ENCODE results near the gene SIRT2.
"Not testable (repeated sequence)": the region's sequence is repeated elsewhere in the genome, so short reads cannot be mapped to it uniquely, and the experiment has no call there.

SIRT2 gene

DNA sequence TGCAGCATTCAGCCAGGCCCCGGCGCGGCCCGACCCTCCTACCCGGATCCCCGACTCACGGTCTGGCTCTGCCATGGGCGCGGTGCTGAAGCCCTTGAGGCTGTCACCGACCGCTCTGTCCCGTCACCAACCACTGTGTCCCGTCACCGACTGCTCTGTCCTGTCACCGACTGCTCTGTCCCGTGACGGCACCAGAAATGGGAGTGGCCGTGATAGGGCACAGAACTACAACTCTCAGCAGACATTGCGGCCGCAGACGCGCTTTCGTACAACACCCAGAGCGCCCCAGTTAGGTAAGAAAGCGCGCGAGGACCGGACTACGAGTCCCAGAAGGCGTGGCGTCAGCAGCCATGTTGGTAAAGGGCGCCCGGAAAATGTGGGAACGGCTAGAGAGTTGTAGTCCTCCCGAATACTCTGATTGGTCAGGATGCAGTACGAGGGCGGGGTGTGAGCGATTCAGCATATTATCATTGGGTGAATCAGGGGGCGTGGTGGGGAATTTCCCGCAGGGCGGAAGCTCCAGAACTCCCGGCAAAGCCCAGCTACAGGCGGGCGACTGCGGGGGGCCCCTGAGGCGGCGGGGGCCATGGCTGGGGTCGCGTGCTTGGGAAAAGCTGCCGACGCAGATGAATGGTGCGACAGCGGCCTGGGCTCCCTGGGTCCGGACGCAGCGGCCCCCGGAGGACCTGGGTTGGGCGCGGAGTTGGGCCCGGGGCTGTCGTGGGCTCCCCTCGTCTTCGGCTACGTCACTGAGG, at the start of gene SIRT2, which contains the start of gene NFKBIB:
Gene SIRT2 (minus strand): TSS at position 172 of the 755 bp plus-strand sequence. CDS start 97 bp downstream, at position 75.
Gene NFKBIB (plus strand): TSS at position 523 of the 755 bp plus-strand sequence. CDS start 64 bp downstream, at position 587.
- DNase-seq (ENCODE audit: insufficient read length, low spot score): peak; percentile 95
- FAIRE-seq: no peak
- TF ChIP-seq, protein P1, sequence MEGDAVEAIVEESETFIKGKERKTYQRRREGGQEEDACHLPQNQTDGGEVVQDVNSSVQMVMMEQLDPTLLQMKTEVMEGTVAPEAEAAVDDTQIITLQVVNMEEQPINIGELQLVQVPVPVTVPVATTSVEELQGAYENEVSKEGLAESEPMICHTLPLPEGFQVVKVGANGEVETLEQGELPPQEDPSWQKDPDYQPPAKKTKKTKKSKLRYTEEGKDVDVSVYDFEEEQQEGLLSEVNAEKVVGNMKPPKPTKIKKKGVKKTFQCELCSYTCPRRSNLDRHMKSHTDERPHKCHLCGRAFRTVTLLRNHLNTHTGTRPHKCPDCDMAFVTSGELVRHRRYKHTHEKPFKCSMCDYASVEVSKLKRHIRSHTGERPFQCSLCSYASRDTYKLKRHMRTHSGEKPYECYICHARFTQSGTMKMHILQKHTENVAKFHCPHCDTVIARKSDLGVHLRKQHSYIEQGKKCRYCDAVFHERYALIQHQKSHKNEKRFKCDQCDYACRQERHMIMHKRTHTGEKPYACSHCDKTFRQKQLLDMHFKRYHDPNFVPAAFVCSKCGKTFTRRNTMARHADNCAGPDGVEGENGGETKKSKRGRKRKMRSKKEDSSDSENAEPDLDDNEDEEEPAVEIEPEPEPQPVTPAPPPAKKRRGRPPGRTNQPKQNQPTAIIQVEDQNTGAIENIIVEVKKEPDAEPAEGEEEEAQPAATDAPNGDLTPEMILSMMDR (IDR thresholded peaks at IDR 0.05; ENCODE audit: insufficient read depth, missing control alignments): no peak

DNA sequence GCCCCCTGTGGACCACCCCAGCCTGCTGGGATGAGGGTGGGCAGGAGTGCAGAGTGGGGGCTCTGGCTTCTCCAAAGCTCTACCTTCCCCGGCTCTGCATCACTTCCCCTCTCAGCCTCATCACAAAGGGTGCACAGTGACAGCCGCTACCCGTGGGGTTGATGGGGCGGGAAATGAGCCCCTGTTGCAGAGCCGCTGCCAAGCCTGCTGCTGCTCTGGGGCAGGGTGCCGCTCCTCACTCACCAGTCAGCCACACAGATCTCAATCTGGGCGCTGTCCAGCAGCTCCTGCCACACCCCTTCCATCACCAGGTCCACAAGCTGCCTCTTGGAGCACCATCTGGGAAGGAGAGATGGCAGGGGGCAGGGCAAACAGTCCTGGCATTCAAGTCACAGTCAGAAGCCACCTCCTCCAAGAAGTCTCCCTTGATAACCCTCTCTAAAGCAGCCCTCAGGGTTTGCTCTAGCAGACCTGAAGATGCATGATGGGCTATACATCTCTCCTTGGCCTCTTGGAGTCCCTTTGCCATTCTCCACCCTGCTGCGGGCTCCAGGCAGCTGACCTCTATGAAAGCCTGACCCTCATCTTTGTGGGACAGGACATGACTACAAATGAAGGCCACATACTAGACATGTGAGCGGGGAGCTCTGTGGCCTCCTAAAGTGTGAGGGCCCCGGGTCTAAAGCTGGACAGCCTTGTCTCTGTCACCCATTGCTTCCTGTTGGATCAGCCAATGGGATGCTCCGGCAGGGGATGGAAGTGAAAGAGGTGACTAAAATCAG, 47.0 kb upstream of the SIRT2 start:
- no peak for DNase-seq (ENCODE audit: insufficient read length, low spot score)
- TF ChIP-seq, protein P1 (IDR thresholded peaks at IDR 0.05; ENCODE audit: insufficient read depth, missing control alignments): no peak
- FAIRE-seq: no peak

DNA sequence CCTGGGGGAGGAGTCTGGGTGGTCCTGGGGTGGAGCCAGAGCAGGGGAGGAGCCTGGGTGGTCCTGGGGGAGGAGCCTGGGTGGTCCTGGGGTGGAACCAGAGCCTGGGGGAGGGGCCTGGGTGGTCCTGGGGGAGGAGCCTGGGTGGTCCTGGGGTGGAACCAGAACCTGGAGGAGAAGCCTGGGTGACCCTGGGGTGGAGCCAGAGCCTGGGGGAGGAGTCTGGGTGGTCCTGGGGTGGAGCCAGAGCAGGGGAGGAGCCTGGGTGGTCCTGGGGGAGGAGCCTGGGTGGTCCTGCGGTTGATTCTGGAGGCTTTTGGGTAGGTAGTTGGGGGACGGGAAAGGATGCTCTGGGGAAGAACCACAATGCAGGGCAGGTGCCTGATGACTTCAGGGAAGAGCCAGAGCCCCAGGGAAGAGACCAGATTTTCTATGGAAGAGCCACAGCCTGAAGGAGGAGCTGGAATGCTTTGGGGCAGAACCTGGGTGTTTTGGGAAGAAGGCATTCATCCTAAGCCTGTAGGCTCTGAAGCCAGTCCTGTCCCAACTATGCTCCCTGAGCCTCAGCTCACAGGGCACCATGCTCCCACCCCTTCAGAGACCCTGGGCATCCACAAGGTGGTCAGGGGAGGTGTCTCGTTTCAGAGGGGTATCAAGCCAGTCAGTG, 46.3 kb upstream of the SIRT2 start:
- DNase-seq (ENCODE audit: insufficient read length, low spot score) (no peak), FAIRE-seq (no peak)
- TF ChIP-seq, protein P1 (IDR thresholded peaks at IDR 0.05; ENCODE audit: insufficient read depth, missing control alignments): no peak

DNA sequence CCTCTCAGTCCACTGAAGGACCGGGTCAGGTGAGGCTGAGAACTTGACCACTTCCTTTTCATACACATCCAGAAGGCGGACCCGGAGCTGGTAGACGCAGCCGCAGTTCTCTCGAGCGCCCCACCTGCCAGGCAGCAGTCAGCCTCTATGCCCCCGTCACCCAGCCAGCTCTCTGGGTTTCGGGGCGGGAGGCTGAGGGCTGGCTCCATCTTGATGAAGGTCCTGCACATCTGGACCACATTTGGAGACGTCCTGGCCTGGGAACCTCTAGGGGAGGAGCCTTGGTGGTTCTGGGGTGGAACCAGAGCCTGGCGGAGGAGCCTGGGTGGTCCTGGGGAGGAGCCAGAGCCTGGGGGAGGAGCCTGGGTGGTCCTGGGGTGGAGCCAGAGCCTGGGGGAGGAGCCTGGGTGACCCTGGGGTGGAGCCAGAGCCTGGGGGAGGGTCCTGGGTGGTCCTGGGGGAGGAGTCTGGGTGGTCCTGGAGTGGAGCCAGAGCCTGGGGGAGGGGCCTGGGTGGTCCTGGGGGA, 45.6 kb upstream of the SIRT2 start:
- FAIRE-seq: no peak
- TF ChIP-seq, protein P1 (IDR thresholded peaks at IDR 0.05; ENCODE audit: insufficient read depth, missing control alignments): no peak
- DNase-seq (ENCODE audit: insufficient read length, low spot score): no peak

DNA sequence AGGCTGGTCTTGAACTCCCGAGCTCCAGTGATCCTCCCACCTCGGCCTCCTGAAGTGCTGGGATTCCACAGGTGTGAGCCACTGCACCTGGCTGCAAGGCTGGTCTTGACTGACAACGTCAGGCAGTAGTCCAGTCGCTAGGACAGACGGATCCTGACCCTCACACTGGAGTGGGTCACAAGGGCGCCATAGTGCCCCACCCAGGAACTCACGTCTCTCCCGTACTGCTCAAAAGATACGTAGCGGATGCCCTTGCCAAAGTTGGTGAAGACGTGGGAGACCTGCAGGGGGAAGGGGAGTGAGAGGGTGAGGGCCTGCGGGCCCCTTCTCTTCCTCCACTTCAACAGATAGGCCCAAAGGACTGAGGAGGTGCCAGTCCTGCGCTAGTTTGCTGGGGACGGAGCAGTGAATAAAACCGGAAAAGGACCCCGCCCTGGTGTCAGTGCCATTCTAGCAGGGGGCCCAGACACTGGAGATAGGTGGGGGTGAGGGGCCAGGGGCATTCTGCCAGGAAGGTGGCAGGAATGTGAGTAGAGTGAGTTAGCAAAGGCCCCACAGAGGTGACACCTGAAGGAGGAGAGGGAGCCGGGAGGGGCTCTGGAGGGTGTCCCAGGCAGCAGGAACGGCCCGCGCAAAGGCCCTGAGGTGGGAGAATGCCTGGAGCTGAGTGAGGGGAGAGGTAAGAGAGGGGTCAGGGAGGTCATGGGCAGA, 43.2 kb upstream of the SIRT2 start:
- TF ChIP-seq, protein P1 (IDR thresholded peaks at IDR 0.05; ENCODE audit: insufficient read depth, missing control alignments): no peak

DNA sequence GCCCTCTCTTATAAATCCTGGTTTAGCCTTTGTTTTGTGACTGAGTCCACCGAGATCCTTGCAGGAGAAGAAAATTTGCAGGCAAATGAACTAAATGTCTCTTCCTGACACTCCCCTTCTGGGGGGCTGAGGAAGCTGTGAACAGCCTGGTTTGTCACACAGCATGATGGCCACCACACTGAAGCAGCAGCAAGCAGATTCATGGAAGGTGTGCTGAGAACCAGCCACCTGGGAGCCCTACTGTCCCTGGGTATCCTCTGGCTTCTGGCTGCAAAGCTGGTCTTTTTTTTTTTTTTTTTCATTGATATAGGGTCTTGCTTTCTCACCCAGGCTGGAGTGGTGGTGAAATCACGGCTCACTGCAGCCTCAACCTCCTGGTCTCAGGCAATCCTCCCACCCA, 42.6 kb upstream of the SIRT2 start:
- no peak for FAIRE-seq
- TF ChIP-seq, protein P1 (IDR thresholded peaks at IDR 0.05; ENCODE audit: insufficient read depth, missing control alignments): no peak
- no peak for DNase-seq (ENCODE audit: insufficient read length, low spot score)

More for the DNA sequence above, 43.2 kb upstream of the SIRT2 start:
- FAIRE-seq (no peak), DNase-seq (ENCODE audit: insufficient read length, low spot score) (no peak)

DNA sequence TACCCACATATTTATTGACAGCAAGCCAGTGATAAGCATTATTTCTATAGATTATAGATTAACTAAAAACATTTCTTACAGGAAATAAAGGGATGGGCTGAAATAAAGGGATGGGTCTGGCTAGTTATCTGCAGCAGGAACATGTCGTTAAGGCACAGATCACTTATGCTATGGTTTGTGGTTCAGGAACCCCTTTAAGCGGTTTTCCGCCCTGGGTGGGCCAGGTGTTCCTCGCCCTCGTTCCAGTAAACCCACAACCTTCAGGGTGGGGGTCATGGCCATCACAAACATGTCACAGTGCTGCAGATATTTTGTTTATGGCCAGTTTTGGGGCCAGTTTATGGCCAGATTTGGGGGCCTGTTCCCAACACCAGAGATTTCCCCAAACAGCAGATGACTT, 42.0 kb upstream of the SIRT2 start:
- not testable (repeated sequence) for FAIRE-seq; DNase-seq (ENCODE audit: insufficient read length, low spot score)
